Body of pancreas (tissue), 4 donors: ENCODE data around the gene CSTB.

Experiments
- POLR2A ChIP-seq, 3 donors: fragments of 450-650 bp; IDR thresholded peaks; one replicate each; pipeline ENCODE4 v1.6.1; 2016; ENCODE audit warnings: antibody characterized with exemption in 3 of 3, mild to moderate bottlenecking in 2 of 3
- TF ChIP-seq, protein P1 (sequence below), 7 experiments: fragments of 450-650 bp in 4 of 7; fragments of 200-600 bp in 3 of 7; sonication (generic) in 3 of 7; IDR thresholded peaks; one replicate each; pipeline ENCODE4 v1.5.1; 2016 to 2019; ENCODE audit warnings: antibody characterized with exemption in 7 of 7

DNA sequence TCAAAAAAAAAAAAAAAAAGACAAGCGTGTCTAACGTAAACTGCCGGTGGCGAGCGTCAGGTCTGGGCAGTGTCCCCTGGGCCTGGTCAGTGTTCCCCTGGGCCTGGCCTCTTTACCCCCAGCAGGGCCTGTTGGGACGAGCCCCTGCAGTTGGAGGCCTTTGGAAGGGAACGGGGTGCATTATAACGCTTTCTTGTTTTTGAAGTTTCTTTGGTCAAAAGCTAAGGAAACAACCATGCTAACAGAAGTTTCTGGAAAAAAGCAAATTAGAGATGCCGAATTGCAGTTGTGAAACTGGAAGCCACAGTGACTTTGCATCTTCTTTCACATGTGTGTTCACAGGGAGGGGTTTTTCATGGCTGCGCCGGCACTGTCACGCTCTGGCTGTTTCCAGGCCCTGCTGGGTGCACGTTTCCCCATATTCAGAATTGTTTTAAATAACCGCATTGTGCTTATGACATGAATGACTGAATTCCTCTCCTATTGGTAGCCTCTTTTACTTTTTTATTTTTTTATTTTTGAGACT, 29.2 kb upstream of the CSTB start:
- TF ChIP-seq, protein P1, sequence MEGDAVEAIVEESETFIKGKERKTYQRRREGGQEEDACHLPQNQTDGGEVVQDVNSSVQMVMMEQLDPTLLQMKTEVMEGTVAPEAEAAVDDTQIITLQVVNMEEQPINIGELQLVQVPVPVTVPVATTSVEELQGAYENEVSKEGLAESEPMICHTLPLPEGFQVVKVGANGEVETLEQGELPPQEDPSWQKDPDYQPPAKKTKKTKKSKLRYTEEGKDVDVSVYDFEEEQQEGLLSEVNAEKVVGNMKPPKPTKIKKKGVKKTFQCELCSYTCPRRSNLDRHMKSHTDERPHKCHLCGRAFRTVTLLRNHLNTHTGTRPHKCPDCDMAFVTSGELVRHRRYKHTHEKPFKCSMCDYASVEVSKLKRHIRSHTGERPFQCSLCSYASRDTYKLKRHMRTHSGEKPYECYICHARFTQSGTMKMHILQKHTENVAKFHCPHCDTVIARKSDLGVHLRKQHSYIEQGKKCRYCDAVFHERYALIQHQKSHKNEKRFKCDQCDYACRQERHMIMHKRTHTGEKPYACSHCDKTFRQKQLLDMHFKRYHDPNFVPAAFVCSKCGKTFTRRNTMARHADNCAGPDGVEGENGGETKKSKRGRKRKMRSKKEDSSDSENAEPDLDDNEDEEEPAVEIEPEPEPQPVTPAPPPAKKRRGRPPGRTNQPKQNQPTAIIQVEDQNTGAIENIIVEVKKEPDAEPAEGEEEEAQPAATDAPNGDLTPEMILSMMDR (IDR thresholded peaks at IDR 0.05) = no peak
- no peak for TF ChIP-seq POLR2A (IDR thresholded peaks at IDR 0.05)
